Activated naive CD4-positive, alpha-beta T cell treated with anti-CD3 and anti-CD28 coated beads, Interleukin-2, amount 50 U/mL, for 24 hours (primary cell): ENCODE results near the gene KLF5.

Experiments used
- H3K27ac Mint-ChIP-seq: one replicate; pipeline ENCODE4 v1.8.0; 2021; ENCODE audit warnings: mild to moderate bottlenecking, mixed read lengths
- H3K27me3 Mint-ChIP-seq: one replicate; pipeline ENCODE4 v1.8.0; 2021; ENCODE audit warnings: mixed read lengths
- H3K36me3 Mint-ChIP-seq: one replicate; pipeline ENCODE4 v1.8.0; 2021; ENCODE audit warnings: mixed read lengths
- H3K4me1 Mint-ChIP-seq: one replicate; pipeline ENCODE4 v1.8.0; 2021; ENCODE audit warnings: mixed read lengths
- H3K4me3 Mint-ChIP-seq: one replicate; pipeline ENCODE4 v1.8.0; 2021; ENCODE audit warnings: mild to moderate bottlenecking, mixed read lengths
- H3K9me3 Mint-ChIP-seq: one replicate; pipeline ENCODE4 v1.8.0; 2021; ENCODE audit warnings: mixed read lengths

Gene KLF5

GRCh38 chr13:73070451-73071098 is 11.8 kb downstream of the KLF5 start:
- H3K4me1 Mint-ChIP-seq: no peaks in the 10 kb centered on the region
- no peak overlapping the region for H3K4me3 Mint-ChIP-seq
- H3K27ac Mint-ChIP-seq: no peak overlapping the region
- H3K36me3 Mint-ChIP-seq: no peaks in the 10 kb centered on the region
- no peaks in the 10 kb centered on the region for H3K9me3 Mint-ChIP-seq
- no peaks in the 10 kb centered on the region for H3K27me3 Mint-ChIP-seq

GRCh38 chr13:73072239-73072900 is 13.6 kb downstream of the KLF5 start:
- Mint-ChIP-seq H3K4me3 (no peak overlapping the region), H3K36me3 (no peaks in the 10 kb centered on the region), H3K27me3 (no peaks in the 10 kb centered on the region), H3K4me1 (no peaks in the 10 kb centered on the region), H3K9me3 (no peaks in the 10 kb centered on the region), H3K27ac (no peak overlapping the region)

GRCh38 chr13:73073050-73073449 is 14.2 kb downstream of the KLF5 start:
- H3K27me3 Mint-ChIP-seq: no peaks in the 10 kb centered on the region
- no peak overlapping the region for H3K27ac Mint-ChIP-seq
- H3K9me3 Mint-ChIP-seq: no peaks in the 10 kb centered on the region
- H3K4me3 Mint-ChIP-seq: no peak overlapping the region
- no peaks in the 10 kb centered on the region for H3K4me1 Mint-ChIP-seq
- H3K36me3 Mint-ChIP-seq: no peaks in the 10 kb centered on the region

- H3K9me3 Mint-ChIP-seq: no peaks in the 10 kb centered on the region
- H3K36me3 Mint-ChIP-seq: no peaks in the 10 kb centered on the region
- H3K27me3 Mint-ChIP-seq: no peaks in the 10 kb centered on the region
- H3K27ac Mint-ChIP-seq: no peak overlapping the region
- H3K4me3 Mint-ChIP-seq: no peak overlapping the region
- H3K4me1 Mint-ChIP-seq: no peaks in the 10 kb centered on the region
Observed at GRCh38 chr13:73074014-73074413, 15.2 kb downstream of the KLF5 start.

- Mint-ChIP-seq H3K27me3 (no peaks in the 10 kb centered on the region), H3K4me3 (no peak overlapping the region), H3K4me1 (no peaks in the 10 kb centered on the region), H3K9me3 (no peaks in the 10 kb centered on the region), H3K36me3 (peaks cover 2% of the 10 kb centered on the region), H3K27ac (no peak overlapping the region)
Observed at GRCh38 chr13:73074926-73075325, 16.1 kb downstream of the KLF5 start.

GRCh38 chr13:73075546-73075945 is 16.7 kb downstream of the KLF5 start:
- Mint-ChIP-seq H3K4me3 (no peak overlapping the region), H3K4me1 (no peaks in the 10 kb centered on the region), H3K9me3 (no peaks in the 10 kb centered on the region), H3K36me3 (peaks cover 2% of the 10 kb centered on the region), H3K27ac (no peak overlapping the region), H3K27me3 (no peaks in the 10 kb centered on the region)

GRCh38 chr13:73075954-73076353 is 17.1 kb downstream of the KLF5 start:
- peaks cover 2% of the 10 kb centered on the region for H3K36me3 Mint-ChIP-seq
- H3K4me1 Mint-ChIP-seq: no peaks in the 10 kb centered on the region
- no peaks in the 10 kb centered on the region for H3K27me3 Mint-ChIP-seq
- no peaks in the 10 kb centered on the region for H3K9me3 Mint-ChIP-seq
- no peak overlapping the region for H3K27ac Mint-ChIP-seq
- H3K4me3 Mint-ChIP-seq: no peak overlapping the region

- H3K36me3 Mint-ChIP-seq: peaks cover 2% of the 10 kb centered on the region
- H3K27ac Mint-ChIP-seq: no peak overlapping the region
- peaks cover 3% of the 10 kb centered on the region for H3K27me3 Mint-ChIP-seq
Observed at GRCh38 chr13:73077865-73078264, 19.1 kb downstream of the KLF5 start.

GRCh38 chr13:73079359-73079758 is 20.6 kb downstream of the KLF5 start:
- H3K27me3 Mint-ChIP-seq: peaks cover 3% of the 10 kb centered on the region
- no peak overlapping the region for H3K4me3 Mint-ChIP-seq
- H3K4me1 Mint-ChIP-seq: no peaks in the 10 kb centered on the region
- peaks cover 2% of the 10 kb centered on the region for H3K36me3 Mint-ChIP-seq
- no peaks in the 10 kb centered on the region for H3K9me3 Mint-ChIP-seq
- H3K27ac Mint-ChIP-seq: no peak overlapping the region

More at GRCh38 chr13:73077865-73078264, 19.1 kb downstream of the KLF5 start:
- Mint-ChIP-seq H3K9me3 (no peaks in the 10 kb centered on the region), H3K4me1 (no peaks in the 10 kb centered on the region), H3K4me3 (no peak overlapping the region)

- Mint-ChIP-seq H3K27me3 (peaks cover 3% of the 10 kb centered on the region), H3K36me3 (peaks cover 2% of the 10 kb centered on the region), H3K4me1 (no peaks in the 10 kb centered on the region), H3K9me3 (no peaks in the 10 kb centered on the region), H3K27ac (no peak overlapping the region), H3K4me3 (no peak overlapping the region)
Observed at GRCh38 chr13:73081256-73081915, 22.6 kb downstream of the KLF5 start.

GRCh38 chr13:73082471-73082870 is 23.7 kb downstream of the KLF5 start:
- Mint-ChIP-seq H3K27me3 (peaks cover 3% of the 10 kb centered on the region), H3K4me1 (no peaks in the 10 kb centered on the region), H3K27ac (no peak overlapping the region), H3K36me3 (peaks cover 2% of the 10 kb centered on the region), H3K4me3 (no peak overlapping the region), H3K9me3 (no peaks in the 10 kb centered on the region)

GRCh38 chr13:73082895-73083294 is 24.1 kb downstream of the KLF5 start:
- Mint-ChIP-seq H3K9me3 (no peaks in the 10 kb centered on the region), H3K27me3 (peaks cover 3% of the 10 kb centered on the region), H3K27ac (no peak overlapping the region), H3K36me3 (peaks cover 2% of the 10 kb centered on the region), H3K4me3 (no peak overlapping the region), H3K4me1 (no peaks in the 10 kb centered on the region)

GRCh38 chr13:73088332-73088935 is 29.6 kb downstream of the KLF5 start:
- no peak overlapping the region for H3K27ac Mint-ChIP-seq
- H3K4me1 Mint-ChIP-seq: peaks cover 9% of the 10 kb centered on the region
- no peaks in the 10 kb centered on the region for H3K9me3 Mint-ChIP-seq
- H3K27me3 Mint-ChIP-seq: no peaks in the 10 kb centered on the region
- H3K36me3 Mint-ChIP-seq: no peaks in the 10 kb centered on the region
- H3K4me3 Mint-ChIP-seq: no peak overlapping the region

GRCh38 chr13:73089213-73089612 is 30.4 kb downstream of the KLF5 start:
- Mint-ChIP-seq H3K4me3 (no peak overlapping the region), H3K27me3 (no peaks in the 10 kb centered on the region), H3K36me3 (no peaks in the 10 kb centered on the region), H3K27ac (no peak overlapping the region), H3K4me1 (peaks cover 9% of the 10 kb centered on the region), H3K9me3 (no peaks in the 10 kb centered on the region)

GRCh38 chr13:73090116-73090822 is 31.5 kb downstream of the KLF5 start:
- H3K4me1 Mint-ChIP-seq: peaks cover 9% of the 10 kb centered on the region
- H3K27ac Mint-ChIP-seq: peak overlapping the region; percentile 72
- no peaks in the 10 kb centered on the region for H3K36me3 Mint-ChIP-seq
- no peaks in the 10 kb centered on the region for H3K9me3 Mint-ChIP-seq
- no peaks in the 10 kb centered on the region for H3K27me3 Mint-ChIP-seq
- H3K4me3 Mint-ChIP-seq: no peak overlapping the region
